Upper lobe of right lung (tissue), 1 donor: Measurements from ENCODE around the gene SEMA7A. TPM values are rescaled to one million over a fixed set of nuclear protein-coding genes. Genes with fewer than 3 reads are reported as not detected.

Source experiments
- ATAC-seq: fragments of 200-7000 bp; cut with Tn5 transposase; one replicate; pipeline ENCODE4 v1.9.1; 2020; ENCODE audit warnings: mild to moderate bottlenecking, moderate library complexity
- DNase-seq: peaks from one replicate; pipeline ENCODE4 v3.0.0-alpha.2; 2020
- H3K27ac ChIP-seq: fragments of 200-600 bp; one replicate; pipeline ENCODE4 v1.8.0; 2022
- H3K27me3 ChIP-seq: fragments of 200-600 bp; one replicate; pipeline ENCODE4 v1.8.0; 2022; ENCODE audit warnings: mild to moderate bottlenecking
- H3K36me3 ChIP-seq: fragments of 200-600 bp; one replicate; pipeline ENCODE4 v1.8.0; 2022
- H3K4me1 ChIP-seq: fragments of 200-600 bp; one replicate; pipeline ENCODE4 v1.8.0; 2022
- H3K4me3 ChIP-seq: fragments of 200-600 bp; one replicate; pipeline ENCODE4 v1.8.0; 2022; ENCODE audit warnings: mild to moderate bottlenecking
- H3K9me3 ChIP-seq: fragments of 200-600 bp; one replicate; pipeline ENCODE4 v1.8.0; 2022
- CTCF ChIP-seq: fragments of 200-600 bp; IDR thresholded peaks from one replicate; pipeline ENCODE4 v1.8.0; 2022; ENCODE audit warnings: antibody characterized with exemption
- intact Hi-C: fragments of 100-400 bp; cut with DNase I; formaldehyde crosslinking; loops from one replicate; pipeline ENCODE4 v1.11.0; 2022
- total RNA-seq: library from RNA; stranded (reverse); fragmentation: NEBNext Ultra II Directional; extraction: Animal tissue kit (Norgen Biotek cat#: 25700); gene quantifications from one replicate; pipeline ENCODE4 v1.2.1, GENCODE V29; 2021
- donor health status: DM: no; HTN: yes; CAD: no; lungs with severe emphysema.

SEMA7A gene
- total RNA-seq, 1 donor from 2014 or later = 5.4 TPM

- Histone ChIP-seq H3K9me3 (no peaks in the 10 kb centered on the region), H3K4me3 (no peak overlapping the region), H3K27ac (no peak overlapping the region), H3K27me3 (no peaks in the 10 kb centered on the region), H3K4me1 (no peaks in the 10 kb centered on the region), H3K36me3 (no peaks in the 10 kb centered on the region)
- DNase-seq = no peak
- no peak for TF ChIP-seq CTCF
- no peak for ATAC-seq
- intact Hi-C loops = no loop called here
Measured at GRCh38 chr15:74415966-74416916, 17.5 kb downstream of the SEMA7A start.

- no peaks in the 10 kb centered on the region for H3K9me3 ChIP-seq
- no peak overlapping the region for H3K27ac ChIP-seq
- no peak for ATAC-seq
- TF ChIP-seq CTCF = no peak
- no peak overlapping the region for H3K4me3 ChIP-seq
- intact Hi-C loops = no loop called here
- no peaks in the 10 kb centered on the region for H3K36me3 ChIP-seq
- no peaks in the 10 kb centered on the region for H3K4me1 ChIP-seq
- DNase-seq = no peak
- H3K27me3 ChIP-seq = no peaks in the 10 kb centered on the region
Measured at GRCh38 chr15:74414603-74415338, 19.0 kb downstream of the SEMA7A start.

- DNase-seq = no peak
- no peaks in the 10 kb centered on the region for H3K36me3 ChIP-seq
- no peak overlapping the region for H3K4me3 ChIP-seq
- H3K27ac ChIP-seq = no peak overlapping the region
- no peaks in the 10 kb centered on the region for H3K27me3 ChIP-seq
- no peak for ATAC-seq
- intact Hi-C loops = no loop called here
- no peaks in the 10 kb centered on the region for H3K9me3 ChIP-seq
- no peaks in the 10 kb centered on the region for H3K4me1 ChIP-seq
- TF ChIP-seq CTCF = no peak
Measured at GRCh38 chr15:74414081-74414580, 19.6 kb downstream of the SEMA7A start.

GRCh38 chr15:74413350-74414080 lies 20.2 kb downstream of the SEMA7A start:
- ATAC-seq (no peak), DNase-seq (no peak)
- Histone ChIP-seq H3K36me3 (no peaks in the 10 kb centered on the region), H3K4me1 (no peaks in the 10 kb centered on the region), H3K9me3 (no peaks in the 10 kb centered on the region), H3K27ac (no peak overlapping the region), H3K4me3 (no peak overlapping the region), H3K27me3 (no peaks in the 10 kb centered on the region)
- intact Hi-C loops = no loop called here
- TF ChIP-seq CTCF = no peak

GRCh38 chr15:74412159-74412558 lies 21.6 kb downstream of the SEMA7A start:
- intact Hi-C loops = no loop called here
- Histone ChIP-seq H3K27me3 (no peaks in the 10 kb centered on the region), H3K36me3 (no peaks in the 10 kb centered on the region), H3K4me3 (no peak overlapping the region), H3K4me1 (no peaks in the 10 kb centered on the region), H3K9me3 (no peaks in the 10 kb centered on the region), H3K27ac (no peak overlapping the region)
- no peak for DNase-seq
- no peak for TF ChIP-seq CTCF
- ATAC-seq = no peak
